SK-N-MC (cell line): Measurements from ENCODE around the gene TINCR.
"Not testable (repeated sequence)": the region's sequence is repeated elsewhere in the genome, so short reads cannot be mapped to it uniquely, and the experiment has no call there.

ENCODE experiments used
- DNase-seq: peaks from one replicate; pipeline ENCODE4 v3.0.0-alpha.2; 2011; ENCODE audit warnings: low read depth, low spot score
- H3K27ac ChIP-seq: fragments of 200-600 bp; sonication (generic); 2 replicates; pipeline ENCODE4 v1.5.1; 2016; ENCODE audit warnings: mixed run types
- H3K36me3 ChIP-seq: fragments of 200-600 bp; sonication (generic); 2 replicates; pipeline ENCODE4 v1.6.1; 2017; ENCODE audit warnings: antibody characterized with exemption, low read length, mixed read lengths; ENCODE audit not compliant: insufficient read depth
- H3K4me3 ChIP-seq: fragments of 200-600 bp; sonication (generic); 2 replicates; pipeline ENCODE4 v1.5.1; 2016
- H3K9ac ChIP-seq: fragments of 200-600 bp; sonication (generic); 2 replicates; pipeline ENCODE4 v1.8.0; 2017; ENCODE audit warnings: mixed run types, mixed read lengths; ENCODE audit not compliant: insufficient read length
- H3K9me3 ChIP-seq: fragments of 200-600 bp; sonication (generic); 2 replicates; pipeline ENCODE4 v1.6.1; 2017; ENCODE audit warnings: low read depth, mild to moderate bottlenecking, antibody characterized with exemption, low read length, moderate library complexity, mixed read lengths
- EZH2 ChIP-seq: fragments of 200-600 bp; sonication (generic); IDR thresholded peaks from one replicate; pipeline ENCODE4 v1.6.1; 2017; ENCODE audit warnings: antibody characterized with exemption
- FOXP2 ChIP-seq: optimal IDR thresholded peaks from 2 replicates; pipeline ENCODE3; 2011; ENCODE audit warnings: mild to moderate bottlenecking, moderate library complexity; ENCODE audit not compliant: insufficient read depth; ENCODE audit errors: extremely low read length, control extremely low read depth
- POLR2AphosphoS5 ChIP-seq: IDR thresholded peaks from 2 replicates; pipeline ENCODE4 v1.6.1; 2012; ENCODE audit warnings: mild to moderate bottlenecking, low read depth, low read length, borderline replicate concordance

The TINCR gene

GRCh38 chr19:5537870-5538269 is 29.9 kb downstream of the TINCR start:
- Histone ChIP-seq H3K9ac (no peak overlapping the region), H3K27ac (no peak overlapping the region), H3K9me3 (no peaks in the 10 kb centered on the region), H3K4me3 (no peak overlapping the region), H3K36me3 (no peaks in the 10 kb centered on the region)
- DNase-seq, result no peak
- no peak for TF ChIP-seq EZH2
- no peak for TF ChIP-seq POLR2AphosphoS5
- no peak for TF ChIP-seq FOXP2

DNA sequence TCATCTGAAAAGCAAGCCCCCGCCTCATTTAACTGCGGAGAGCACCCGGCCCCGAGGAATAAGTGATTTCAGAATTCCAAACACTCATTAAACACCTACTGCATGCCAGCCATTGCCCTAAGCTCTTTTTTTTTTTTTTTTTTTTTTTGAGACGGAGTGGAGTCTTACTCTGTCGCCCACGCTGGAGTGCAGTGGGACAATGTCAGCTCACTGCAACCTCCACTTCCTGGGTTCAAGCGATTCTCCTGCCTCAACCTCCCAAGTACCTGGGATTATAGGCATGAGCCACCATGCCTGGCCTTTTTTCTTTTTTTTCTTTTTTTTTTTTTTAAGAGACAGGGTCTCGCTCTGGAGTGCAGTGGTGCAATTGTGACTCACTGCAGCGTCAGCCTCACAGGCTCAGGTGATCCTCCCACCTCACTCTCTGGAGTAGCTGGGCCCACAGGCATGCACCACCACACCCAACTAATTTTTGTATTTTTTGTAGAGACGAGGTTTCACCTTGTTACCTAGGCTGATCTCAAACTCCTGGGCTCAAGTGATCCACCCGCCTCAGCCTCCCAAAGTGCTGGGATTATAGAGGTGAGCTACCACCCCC is 30.7 kb downstream of the TINCR start:
- not testable (repeated sequence) for DNase-seq, H3K9ac ChIP-seq, H3K27ac ChIP-seq, H3K36me3 ChIP-seq, H3K9me3 ChIP-seq
- H3K4me3 ChIP-seq, result 0 out of 2 replicates have a peak overlapping the region, but pooled peaks have one; percentile 22

DNA sequence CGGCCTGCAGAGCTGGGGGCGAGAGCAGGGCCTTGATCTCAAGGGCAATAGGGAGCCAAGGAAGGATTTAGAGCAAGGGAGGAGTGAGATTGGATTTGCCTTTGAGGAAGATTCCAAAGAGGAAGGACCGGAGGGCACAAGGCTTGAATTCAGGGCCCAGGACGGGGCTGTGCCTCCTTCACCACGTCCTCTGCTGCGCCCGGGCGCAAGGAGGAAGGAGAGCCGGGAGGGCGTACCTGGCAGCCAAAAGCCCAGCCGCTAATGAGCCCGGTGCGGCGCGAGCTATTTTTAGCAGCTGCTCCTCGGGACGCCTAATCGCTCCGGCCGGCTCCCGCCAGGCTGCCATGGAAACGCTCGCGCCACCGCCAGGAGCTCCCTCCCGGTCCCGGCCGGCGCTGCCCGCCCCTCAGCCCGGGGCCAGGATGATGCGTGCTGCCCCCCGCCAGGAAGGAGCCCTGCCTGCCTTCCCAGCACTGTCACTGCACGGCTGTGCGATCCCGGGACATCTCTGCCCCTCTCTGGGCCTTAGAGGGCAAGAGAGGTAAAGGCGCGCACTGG is 31.3 kb downstream of the TINCR start:
- Histone ChIP-seq H3K4me3 (0 out of 2 replicates have a peak overlapping the region, but pooled peaks have one; percentile 22), H3K27ac (no peak overlapping the region), H3K36me3 (no peaks in the 10 kb centered on the region), H3K9ac (no peak overlapping the region), H3K9me3 (no peaks in the 10 kb centered on the region)
- no peak for TF ChIP-seq POLR2AphosphoS5
- no peak for TF ChIP-seq FOXP2
- no peak for TF ChIP-seq EZH2
- DNase-seq, result no peak

- Histone ChIP-seq H3K4me3 (no peak overlapping the region), H3K9ac (no peak overlapping the region), H3K27ac (no peak overlapping the region), H3K36me3 (no peaks in the 10 kb centered on the region), H3K9me3 (no peaks in the 10 kb centered on the region)
- TF ChIP-seq FOXP2 (no peak), EZH2 (no peak), POLR2AphosphoS5 (no peak)
- no peak for DNase-seq
Observed at GRCh38 chr19:5534787-5535586, 32.8 kb downstream of the TINCR start.

GRCh38 chr19:5533257-5533656 is 34.5 kb downstream of the TINCR start:
- TF ChIP-seq FOXP2 (no peak), POLR2AphosphoS5 (no peak), EZH2 (no peak)
- no peaks in the 10 kb centered on the region for H3K9me3 ChIP-seq
- no peak overlapping the region for H3K27ac ChIP-seq
- no peak overlapping the region for H3K4me3 ChIP-seq
- no peak overlapping the region for H3K9ac ChIP-seq
- H3K36me3 ChIP-seq, result no peaks in the 10 kb centered on the region
- no peak for DNase-seq

GRCh38 chr19:5530701-5531100 is 37.1 kb downstream of the TINCR start:
- no peak for TF ChIP-seq FOXP2
- Histone ChIP-seq H3K9ac (no peak overlapping the region), H3K36me3 (no peaks in the 10 kb centered on the region), H3K27ac (no peak overlapping the region), H3K4me3 (no peak overlapping the region), H3K9me3 (no peaks in the 10 kb centered on the region)
- DNase-seq, result no peak

GRCh38 chr19:5526691-5527090 is 41.1 kb downstream of the TINCR start:
- H3K9ac ChIP-seq, result no peak overlapping the region
- TF ChIP-seq FOXP2 (no peak), POLR2AphosphoS5 (no peak), EZH2 (no peak)
- H3K9me3 ChIP-seq, result no peaks in the 10 kb centered on the region
- no peaks in the 10 kb centered on the region for H3K36me3 ChIP-seq
- DNase-seq, result no peak
- H3K27ac ChIP-seq, result no peak overlapping the region
- H3K4me3 ChIP-seq, result no peak overlapping the region

DNA sequence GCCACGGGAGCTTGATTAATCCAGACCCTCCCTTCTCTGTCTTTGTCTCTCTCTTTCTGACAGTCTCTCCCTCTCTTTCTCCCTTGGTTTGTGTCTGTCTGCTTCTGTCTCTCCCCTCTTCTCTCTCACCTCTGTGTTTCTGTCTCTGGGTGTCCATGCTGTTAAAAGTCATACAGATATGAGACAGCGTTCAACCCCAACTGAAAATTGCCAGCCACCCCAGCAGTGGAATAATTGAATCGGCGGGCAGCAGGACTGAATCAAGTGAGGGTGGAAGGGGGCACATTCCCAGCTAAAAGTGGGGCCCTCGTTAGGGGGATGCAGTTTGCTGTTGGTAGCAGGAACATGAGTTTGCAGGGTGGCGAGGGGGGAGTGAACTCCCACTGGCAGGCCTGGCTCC is 43.7 kb downstream of the TINCR start:
- Histone ChIP-seq H3K36me3 (no peaks in the 10 kb centered on the region), H3K4me3 (no peak overlapping the region), H3K9me3 (no peaks in the 10 kb centered on the region), H3K27ac (no peak overlapping the region), H3K9ac (no peak overlapping the region)
- TF ChIP-seq POLR2AphosphoS5 (no peak), EZH2 (no peak), FOXP2 (no peak)
- DNase-seq, result no peak

GRCh38 chr19:5522106-5522505 is 45.6 kb downstream of the TINCR start:
- Histone ChIP-seq H3K9ac (no peak overlapping the region), H3K36me3 (no peaks in the 10 kb centered on the region), H3K27ac (no peak overlapping the region), H3K9me3 (no peaks in the 10 kb centered on the region), H3K4me3 (no peak overlapping the region)
- no peak for DNase-seq
- TF ChIP-seq POLR2AphosphoS5, result no peak
- no peak for TF ChIP-seq EZH2
- no peak for TF ChIP-seq FOXP2

DNA sequence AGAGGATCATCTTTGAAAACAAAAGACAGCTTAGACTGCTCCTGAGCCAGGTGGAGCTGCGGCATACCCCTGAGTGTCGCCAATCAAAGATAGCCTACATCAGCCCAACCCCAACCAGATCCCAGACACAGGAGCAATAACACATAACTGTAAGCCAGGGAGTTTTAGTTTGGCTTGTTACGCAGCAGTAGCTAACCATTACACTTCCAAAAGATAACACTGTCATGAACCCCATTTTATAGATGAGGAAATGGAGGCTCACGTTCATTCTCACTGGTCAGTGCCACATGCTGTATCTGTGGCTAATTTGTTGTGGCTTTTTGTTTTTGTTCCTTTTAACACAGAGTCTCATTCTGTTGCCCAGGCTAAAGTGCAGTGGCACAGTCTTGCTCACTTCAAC is 47.3 kb downstream of the TINCR start:
- TF ChIP-seq POLR2AphosphoS5 (no peak), FOXP2 (no peak), EZH2 (no peak)
- H3K4me3 ChIP-seq, result no peak overlapping the region
- H3K9me3 ChIP-seq, result no peaks in the 10 kb centered on the region
- no peaks in the 10 kb centered on the region for H3K36me3 ChIP-seq
- DNase-seq, result no peak
- H3K9ac ChIP-seq, result no peak overlapping the region
- H3K27ac ChIP-seq, result no peak overlapping the region
